H1 (cell line): ENCODE data around the gene CBLN1.

ENCODE experiments used
- CREB1 ChIP-seq: IDR thresholded peaks from 2 replicates; pipeline ENCODE4 v1.6.1; 2012; ENCODE audit warnings: inconsistent platforms
- CTCF ChIP-seq, 3 experiments: IDR thresholded peaks; 1 replicate in 2 of 3; 2 replicates in 1 of 3; pipeline versions ENCODE4 v1.5.1 to v1.6.1; 2011; ENCODE audit warnings: low read length in 3 of 3, mild to moderate bottlenecking in 3 of 3, inconsistent platforms in 2 of 3, low read depth in 1 of 3, moderate library complexity in 1 of 3; ENCODE audit not compliant: insufficient read depth in 1 of 3; ENCODE audit errors: control extremely low read depth in 1 of 3
- EP300 ChIP-seq, 2 experiments: IDR thresholded peaks; 1 replicate in 1 of 2; 2 replicates in 1 of 2; pipeline ENCODE4 v1.6.1; 2011 to 2012; ENCODE audit warnings: low read depth in 2 of 2, low read length in 2 of 2, mild to moderate bottlenecking in 2 of 2, borderline replicate concordance in 1 of 2, inconsistent platforms in 1 of 2, moderate library complexity in 1 of 2
- JUN ChIP-seq: IDR thresholded peaks from 2 replicates; pipeline ENCODE4 v1.6.1; 2011; ENCODE audit warnings: low read depth, mild to moderate bottlenecking, improper control_type of control experiment, low read length
- POLR2A ChIP-seq, 2 experiments: IDR thresholded peaks; 1 replicate in 1 of 2; 2 replicates in 1 of 2; pipeline ENCODE4 v1.6.1; 2011; ENCODE audit warnings: low read depth in 2 of 2, low read length in 2 of 2, mild to moderate bottlenecking in 2 of 2; ENCODE audit errors: control extremely low read depth in 1 of 2
- POLR2AphosphoS5 ChIP-seq: IDR thresholded peaks from 2 replicates; pipeline ENCODE4 v1.6.1; 2011; ENCODE audit warnings: low read depth, low read length

GRCh38 chr16:49250689-49251088, 30.9 kb downstream of the CBLN1 start:
- TF ChIP-seq EP300 (IDR thresholded peaks at IDR 0.05; ENCODE audit: borderline replicate concordance in 1 of 2, low read depth in 2 of 2, low read length in 2 of 2) (no peak), CREB1 (no peak), CTCF (IDR thresholded peaks at IDR 0.05; ENCODE audit: control extremely low read depth in 1 of 3, insufficient read depth in 1 of 3, low read depth in 1 of 3, low read length in 3 of 3) (no peak), POLR2AphosphoS5 (no peak), POLR2A (IDR thresholded peaks at IDR 0.05; ENCODE audit: control extremely low read depth in 1 of 2, low read depth in 2 of 2, low read length in 2 of 2) (no peak), JUN (no peak)
